GM13976 (cell line): ENCODE results near the gene RNF130.

ENCODE experiments used
- DNase-seq: peaks from one replicate; pipeline ENCODE4 v3.0.0; 2012; ENCODE audit warnings: low spot score
- in situ Hi-C: fragments of 300-500 bp; cut with MboI; formaldehyde crosslinking; loops from one replicate; pipeline ENCODE4 v1.12.0; 2022; ENCODE audit warnings: low sequenced_read_pairs, mixed read lengths, inconsistent platforms; ENCODE audit not compliant: unreplicated experiment
- TF ChIP-seq, protein P1 (sequence below): IDR thresholded peaks from 2 replicates; pipeline ENCODE4 v1.5.1; 2012; ENCODE audit warnings: borderline replicate concordance, mild to moderate bottlenecking; ENCODE audit not compliant: insufficient read depth; ENCODE audit errors: extremely low read depth, missing control alignments, control extremely low read depth

RNF130 gene

DNA sequence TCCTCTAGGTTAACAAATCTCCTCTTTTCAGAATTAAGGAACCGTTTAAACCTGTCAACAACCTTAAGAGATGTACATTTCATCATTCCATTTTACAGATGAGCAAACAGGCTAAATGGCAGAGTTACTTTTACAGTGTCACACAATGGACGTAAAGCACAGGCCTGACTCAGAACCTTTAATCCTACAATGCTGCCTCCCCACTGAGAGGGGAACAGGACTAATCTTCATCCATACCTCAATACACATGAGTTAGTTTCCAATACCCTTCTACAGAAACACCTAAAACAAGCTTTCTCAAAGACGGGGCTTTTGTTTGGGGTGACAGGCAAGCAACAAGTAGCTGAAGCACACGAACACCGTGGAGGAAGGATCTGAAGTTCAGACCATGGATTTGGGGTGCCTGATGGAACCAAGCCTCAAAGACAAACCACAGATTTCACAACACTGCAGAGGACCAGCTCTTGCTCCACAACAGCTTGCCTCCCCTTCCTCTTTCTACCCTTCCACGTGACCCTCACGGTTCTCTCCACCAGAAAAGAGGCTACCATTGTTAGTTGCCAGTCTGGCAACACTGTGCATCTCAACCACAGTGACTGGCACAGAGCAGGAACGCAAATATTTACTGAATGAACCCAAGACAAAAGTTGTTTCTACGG, 1.8 kb downstream of the RNF130 start:
- TF ChIP-seq, protein P1, sequence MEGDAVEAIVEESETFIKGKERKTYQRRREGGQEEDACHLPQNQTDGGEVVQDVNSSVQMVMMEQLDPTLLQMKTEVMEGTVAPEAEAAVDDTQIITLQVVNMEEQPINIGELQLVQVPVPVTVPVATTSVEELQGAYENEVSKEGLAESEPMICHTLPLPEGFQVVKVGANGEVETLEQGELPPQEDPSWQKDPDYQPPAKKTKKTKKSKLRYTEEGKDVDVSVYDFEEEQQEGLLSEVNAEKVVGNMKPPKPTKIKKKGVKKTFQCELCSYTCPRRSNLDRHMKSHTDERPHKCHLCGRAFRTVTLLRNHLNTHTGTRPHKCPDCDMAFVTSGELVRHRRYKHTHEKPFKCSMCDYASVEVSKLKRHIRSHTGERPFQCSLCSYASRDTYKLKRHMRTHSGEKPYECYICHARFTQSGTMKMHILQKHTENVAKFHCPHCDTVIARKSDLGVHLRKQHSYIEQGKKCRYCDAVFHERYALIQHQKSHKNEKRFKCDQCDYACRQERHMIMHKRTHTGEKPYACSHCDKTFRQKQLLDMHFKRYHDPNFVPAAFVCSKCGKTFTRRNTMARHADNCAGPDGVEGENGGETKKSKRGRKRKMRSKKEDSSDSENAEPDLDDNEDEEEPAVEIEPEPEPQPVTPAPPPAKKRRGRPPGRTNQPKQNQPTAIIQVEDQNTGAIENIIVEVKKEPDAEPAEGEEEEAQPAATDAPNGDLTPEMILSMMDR, result no peak
- in situ Hi-C loops, result no loop called here
- DNase-seq, result no peak

- TF ChIP-seq, protein P1, result no peak
- DNase-seq, result no peak
- in situ Hi-C loops, result no loop called here
These were observed 3.0 kb downstream of the RNF130 start for GRCh38 chr5:180068519-180069090.

DNA sequence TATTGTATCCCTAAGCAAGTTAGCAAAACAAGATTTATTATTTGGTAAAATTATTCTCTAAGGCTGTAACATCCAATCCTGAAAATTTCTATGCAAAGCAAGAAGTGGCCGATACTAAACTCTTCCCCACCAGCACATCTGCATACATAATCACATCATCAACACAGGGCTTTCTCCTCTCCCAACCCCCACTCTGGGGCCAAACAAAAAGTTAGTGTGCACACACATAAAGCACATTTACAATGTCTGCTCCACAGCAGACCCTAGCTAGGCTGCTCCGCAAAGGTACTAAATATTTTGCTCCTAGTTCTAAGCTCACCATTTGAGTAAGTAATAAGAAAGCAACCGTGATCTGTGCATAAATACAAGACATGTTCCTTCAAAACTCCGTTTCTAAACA, 3.6 kb downstream of the RNF130 start:
- TF ChIP-seq, protein P1, result no peak
- no peak for DNase-seq
- in situ Hi-C loops, result no loop called here

DNA sequence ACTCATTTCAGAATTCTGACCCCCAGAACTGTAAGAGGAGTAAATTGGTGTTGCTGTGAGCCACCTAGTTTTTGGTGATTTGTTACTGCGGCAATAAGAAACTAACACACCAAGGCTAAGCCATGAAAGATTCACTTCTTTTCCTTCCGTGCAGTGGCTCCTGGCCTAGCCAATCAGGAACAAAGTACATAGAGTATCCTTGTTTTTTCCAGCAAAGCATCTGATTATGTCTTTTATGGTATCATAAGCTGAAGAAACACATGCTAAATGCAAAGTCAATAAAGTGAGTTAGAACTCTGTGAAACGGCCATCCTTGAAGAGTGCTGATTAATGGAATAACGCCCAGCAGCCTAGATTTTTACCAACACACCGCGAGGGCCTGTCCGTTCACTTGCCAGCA, 11.4 kb downstream of the RNF130 start:
- no peak for DNase-seq
- TF ChIP-seq, protein P1, result no peak
- in situ Hi-C loops, result no loop called here

DNA sequence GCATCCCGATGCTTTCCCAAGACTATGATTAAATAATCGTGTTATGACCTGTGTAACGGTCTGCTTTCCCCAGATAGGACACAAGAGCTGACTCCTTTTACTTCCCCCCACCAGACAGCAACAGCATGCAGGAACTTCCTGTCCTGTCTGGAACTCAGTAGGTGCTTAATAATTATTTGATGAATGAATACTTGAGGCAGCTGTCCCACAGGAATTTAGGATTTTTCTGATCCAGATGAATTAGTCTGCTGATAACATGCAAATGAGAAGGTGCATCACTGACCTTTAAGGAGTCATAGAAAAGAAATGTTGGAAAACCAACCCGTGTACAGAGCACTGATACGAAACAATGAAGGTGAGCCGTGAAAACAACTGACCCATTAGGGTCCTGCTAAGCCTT, 12.2 kb downstream of the RNF130 start:
- no peak for DNase-seq
- TF ChIP-seq, protein P1, result no peak
- in situ Hi-C loops, result no loop called here

DNA sequence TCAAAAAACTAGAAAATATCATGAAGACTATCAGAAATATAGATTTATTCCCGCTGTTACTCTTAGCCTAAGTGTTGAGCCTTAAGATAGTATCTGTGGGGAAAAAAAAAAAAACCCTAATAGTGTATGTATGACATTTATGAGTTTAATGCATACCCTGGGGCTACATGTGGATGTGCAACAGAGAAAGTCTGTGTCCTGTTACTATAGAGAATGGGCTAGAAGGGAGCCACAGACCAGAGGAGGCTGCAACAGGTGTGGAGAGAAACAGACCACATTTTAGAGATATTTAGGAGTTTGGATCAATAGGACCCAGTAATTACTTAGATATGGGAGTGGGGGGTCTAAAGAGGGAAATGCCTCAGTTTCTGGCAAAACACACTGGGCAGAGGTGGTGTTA, 15.4 kb downstream of the RNF130 start:
- TF ChIP-seq, protein P1, result no peak
- in situ Hi-C loops, result no loop called here
- no peak for DNase-seq
